GM18502 (cell line): ENCODE data around the gene ATP8B4.
"Not testable (repeated sequence)": the region's sequence is repeated elsewhere in the genome, so short reads cannot be mapped to it uniquely, and the experiment has no call there.

Source experiments
- ATAC-seq: cut with Tn5 transposase; IDR thresholded peaks from one replicate; pipeline ENCODE4 v1.9.1; 2021; ENCODE audit warnings: mild to moderate bottlenecking; ENCODE audit not compliant: unreplicated experiment, poor library complexity

ATP8B4 gene

DNA sequence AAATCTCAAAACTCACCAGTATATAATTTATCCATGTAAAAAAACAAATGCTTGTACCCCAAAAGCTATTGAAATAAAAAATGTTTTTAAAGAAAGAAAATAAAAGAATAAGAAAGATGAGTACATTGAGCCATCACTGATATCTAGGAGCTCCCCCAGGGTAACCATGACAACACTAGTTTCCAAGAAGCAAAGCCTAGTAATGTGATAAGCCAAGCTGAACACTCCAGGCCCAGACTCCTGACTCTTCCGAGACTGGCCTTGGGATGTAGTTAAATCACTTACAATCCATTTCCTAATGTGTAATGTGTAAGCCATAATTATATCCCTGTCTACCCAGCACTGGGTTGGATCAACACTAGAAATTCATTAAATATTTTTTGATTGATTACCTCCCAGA, 21.1 kb upstream of the ATP8B4 start:
- ATAC-seq = no peak

DNA sequence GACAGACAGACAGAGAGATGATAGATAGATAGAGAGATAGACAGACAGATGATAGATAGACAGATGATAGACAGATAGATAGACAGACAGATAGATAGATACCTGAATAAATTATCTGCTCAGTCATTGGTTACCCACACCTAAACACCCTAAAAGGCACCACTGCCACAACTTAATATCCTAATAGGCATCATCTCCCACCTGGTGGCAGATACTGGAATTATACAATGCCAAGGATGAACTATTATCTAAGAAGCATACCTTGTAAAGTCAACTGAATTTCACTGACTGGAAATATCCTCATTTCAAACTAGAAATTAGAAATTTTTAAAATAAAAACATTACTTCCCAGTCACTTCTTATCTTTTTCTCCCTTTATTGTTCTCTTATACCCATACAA, 19.4 kb upstream of the ATP8B4 start:
- no peak for ATAC-seq

DNA sequence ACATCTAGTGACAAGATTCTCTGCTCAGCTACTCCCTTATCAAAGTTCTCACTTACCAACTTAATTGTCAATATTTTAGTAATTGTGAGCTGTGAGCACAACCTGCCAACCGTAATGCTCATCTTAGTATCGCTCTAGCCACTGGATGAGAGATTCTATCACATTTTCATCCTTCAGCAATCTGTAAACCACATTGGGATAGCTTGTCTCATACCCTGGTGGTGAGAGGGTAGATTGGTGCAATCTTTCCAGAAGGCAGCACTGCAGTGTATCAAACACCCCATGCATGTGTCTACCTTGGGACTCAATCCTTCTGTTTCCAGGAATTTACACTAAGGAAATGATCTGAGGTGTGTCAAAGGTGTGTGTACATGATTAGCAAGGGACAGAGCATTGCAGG, 18.9 kb upstream of the ATP8B4 start:
- no peak for ATAC-seq

DNA sequence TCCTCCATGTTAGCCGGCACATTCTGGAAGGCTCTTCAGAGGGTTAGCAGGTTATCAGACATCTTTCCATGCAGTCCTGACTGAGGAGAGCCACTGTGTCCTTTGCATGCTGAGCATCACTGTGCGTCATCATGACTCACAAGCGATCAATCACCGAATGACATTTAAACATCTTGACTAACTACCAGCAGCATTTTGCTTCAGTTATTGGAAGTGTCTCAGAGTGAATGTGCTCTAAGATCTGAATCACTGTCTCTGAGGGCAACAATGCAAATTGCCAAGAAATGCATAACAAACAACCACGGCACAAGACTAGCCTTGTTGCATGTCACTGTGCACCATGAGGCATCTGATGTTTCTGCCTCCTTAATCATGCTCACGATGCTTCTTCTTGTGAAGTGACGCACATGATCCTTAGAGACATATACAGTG, 18.3 kb upstream of the ATP8B4 start:
- ATAC-seq = no peak

DNA sequence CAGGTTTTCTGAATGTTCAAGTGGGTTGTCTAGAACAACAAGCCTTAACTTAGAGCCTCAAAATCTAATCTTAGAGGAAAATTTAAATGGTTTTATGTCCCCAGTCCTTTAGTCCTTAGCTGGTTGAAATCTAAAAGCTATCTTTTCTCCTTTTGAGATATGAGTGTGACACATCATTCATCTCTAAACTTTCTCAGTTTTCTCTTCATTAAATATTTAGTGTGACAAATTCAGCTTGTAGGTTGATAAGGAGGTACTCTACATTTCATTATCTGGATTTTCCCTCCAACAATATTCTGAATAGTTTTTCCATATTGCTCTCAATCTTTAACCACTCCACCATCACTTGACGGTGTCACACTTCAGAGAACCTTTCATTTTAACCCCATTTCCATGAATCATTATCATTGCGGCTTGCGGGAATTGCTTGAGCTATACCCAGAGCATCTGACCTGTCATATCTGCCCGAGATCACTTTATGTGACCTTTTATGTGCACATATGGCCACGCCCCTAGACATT, 16.1 kb upstream of the ATP8B4 start:
- ATAC-seq = peak; percentile 66

DNA sequence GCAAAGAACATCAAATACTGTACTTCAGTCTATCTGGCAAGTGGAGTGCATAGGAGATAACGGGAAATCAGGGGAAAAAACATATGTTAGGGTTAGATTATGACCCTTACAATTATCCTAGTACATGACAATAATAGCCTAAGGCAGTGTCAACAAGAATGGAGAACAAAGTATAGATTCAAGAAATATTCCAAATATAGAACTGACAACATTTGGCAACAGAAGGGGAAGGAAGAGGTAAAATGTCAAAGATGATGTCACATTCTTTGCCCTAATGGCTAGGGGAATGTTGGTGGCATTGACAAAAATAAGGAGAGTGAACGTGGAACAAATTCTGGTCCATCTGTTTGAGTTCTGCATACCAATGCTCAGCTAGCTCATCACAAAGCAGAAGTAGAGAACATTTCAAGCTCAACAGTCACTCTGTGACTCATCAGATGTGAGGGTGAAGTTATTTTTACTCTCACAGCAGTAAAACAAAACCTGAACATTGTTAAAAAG, 15.5 kb upstream of the ATP8B4 start:
- ATAC-seq = peak; percentile 86

DNA sequence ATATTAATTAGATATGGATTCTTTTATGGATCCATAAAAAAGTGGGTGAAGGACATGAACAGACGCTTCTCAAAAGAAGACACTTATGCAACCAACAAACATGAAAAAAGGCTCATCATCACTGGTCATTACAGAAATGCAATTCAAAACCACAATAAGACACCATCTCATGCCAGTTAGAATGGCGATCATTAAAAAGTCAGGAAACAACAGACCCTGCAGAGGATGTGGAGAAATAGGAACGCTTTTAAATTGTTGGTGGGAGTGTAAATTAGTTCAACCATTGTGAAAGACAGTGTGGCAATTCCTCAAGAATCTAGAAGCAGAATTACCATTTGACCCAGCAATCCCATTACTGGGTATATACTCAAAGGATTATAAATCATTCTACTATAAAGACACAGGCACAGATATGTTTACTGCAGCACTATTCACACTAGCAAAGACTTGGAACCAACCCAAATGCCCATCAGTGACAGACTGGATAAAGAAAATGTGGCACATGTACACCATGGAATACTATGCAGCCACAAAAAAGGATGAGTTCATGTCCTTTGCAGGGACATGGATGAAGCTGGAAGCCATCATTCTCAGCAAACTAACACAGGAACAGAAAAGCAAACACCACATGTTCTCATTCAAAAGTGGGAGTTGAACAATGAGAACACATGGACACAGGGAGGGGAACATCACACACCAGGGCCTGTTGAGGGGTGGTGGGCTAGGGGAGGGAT, 13.4 kb upstream of the ATP8B4 start:
- not testable (repeated sequence) for ATAC-seq

DNA sequence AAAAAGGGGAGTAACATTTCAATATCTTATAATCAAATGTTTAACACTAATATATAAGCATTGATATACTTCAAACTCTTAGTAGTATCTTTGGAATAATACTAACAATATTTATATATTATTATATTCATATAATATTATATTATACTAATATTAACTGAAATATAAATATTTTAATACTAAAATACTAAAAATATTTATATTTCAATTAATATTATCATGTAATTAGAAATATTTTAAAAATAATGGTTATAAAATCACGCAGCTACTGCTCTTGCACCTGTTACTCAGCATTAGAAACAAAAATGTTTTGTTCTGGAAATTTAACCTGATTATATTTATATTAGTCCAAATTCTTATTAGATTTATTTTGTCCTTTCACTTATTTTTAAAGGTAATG, 12.6 kb upstream of the ATP8B4 start:
- ATAC-seq = no peak

DNA sequence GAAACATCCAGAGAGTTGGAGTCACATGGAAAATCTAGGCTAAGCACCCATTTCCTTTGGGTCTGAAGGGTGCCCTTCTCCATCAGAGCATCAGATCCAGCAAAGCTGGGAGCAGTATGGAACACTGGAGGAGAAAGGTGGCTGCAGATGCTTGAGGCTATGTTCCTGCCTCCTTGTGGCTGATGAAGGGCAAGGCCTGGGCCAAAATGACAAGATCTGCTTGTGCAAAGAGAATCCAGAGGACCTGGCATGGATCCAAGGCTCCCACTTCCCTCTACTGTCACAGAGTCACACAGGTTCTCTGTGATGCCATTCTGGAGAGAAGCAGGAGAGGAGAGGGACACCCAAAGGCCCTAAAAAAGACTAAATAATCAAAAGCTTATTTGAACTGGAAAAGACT, 9.2 kb upstream of the ATP8B4 start:
- no peak for ATAC-seq

DNA sequence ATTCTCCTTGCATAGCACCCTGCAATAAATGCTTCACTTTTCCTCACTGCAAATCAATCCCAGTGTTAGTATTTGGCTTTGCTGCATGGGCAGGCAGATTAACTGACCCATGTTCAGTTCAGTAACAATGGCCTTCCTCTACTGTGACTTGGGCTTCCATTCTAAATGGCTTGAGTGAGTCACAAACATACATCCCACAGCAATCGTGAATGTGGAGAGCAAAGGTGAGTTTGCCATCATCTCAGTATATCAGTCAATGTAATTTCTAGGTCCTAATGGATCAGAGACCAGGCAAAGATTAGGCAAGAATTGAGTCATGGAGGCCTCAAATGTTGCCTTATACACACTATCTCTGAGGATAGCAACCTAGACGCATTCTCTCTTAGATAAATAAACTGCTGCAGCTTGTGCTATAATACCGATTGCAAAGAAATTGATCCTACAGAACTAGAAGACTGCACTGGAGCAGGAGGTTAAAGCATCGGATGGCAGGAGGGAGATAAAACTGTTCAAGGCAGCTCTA, 8.3 kb upstream of the ATP8B4 start:
- ATAC-seq = no peak

DNA sequence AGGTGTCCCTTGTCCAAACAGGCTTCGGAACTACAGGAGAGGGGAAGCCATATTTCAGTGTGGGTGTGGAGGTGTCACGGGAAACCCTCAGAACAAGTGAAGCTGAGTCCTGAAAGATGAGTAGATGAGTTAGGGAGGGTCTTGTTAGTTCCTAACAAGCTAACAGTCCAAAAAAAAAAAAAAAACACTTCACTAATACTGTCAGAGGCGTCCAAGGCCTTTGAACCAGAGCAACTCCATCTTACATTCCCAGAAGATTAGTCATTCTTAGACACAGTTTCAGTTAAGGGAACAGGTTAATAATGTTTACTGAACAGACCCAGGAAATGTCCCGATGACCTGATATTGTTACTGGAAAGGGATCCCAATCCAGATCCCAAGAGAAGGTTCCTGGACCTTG, 7.0 kb upstream of the ATP8B4 start:
- no peak for ATAC-seq

DNA sequence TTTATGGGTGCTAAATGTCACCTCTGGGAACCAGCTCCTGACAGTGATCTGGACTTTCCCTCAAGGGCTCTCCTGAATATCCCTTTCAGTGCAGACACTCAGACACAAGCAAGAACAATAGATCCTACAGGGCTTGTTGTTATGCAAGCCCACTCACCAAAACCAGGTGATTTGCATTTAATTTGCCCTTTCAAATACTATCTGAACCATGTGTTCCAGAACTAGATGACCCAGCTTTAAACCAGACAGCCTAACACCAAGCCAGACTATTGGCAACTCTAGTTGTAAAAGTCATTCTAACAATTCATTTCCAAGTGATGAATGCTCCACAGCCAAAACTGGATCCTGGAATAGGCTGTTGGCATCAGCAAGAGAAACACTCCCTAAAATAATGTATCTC, 5.6 kb upstream of the ATP8B4 start:
- ATAC-seq = no peak

DNA sequence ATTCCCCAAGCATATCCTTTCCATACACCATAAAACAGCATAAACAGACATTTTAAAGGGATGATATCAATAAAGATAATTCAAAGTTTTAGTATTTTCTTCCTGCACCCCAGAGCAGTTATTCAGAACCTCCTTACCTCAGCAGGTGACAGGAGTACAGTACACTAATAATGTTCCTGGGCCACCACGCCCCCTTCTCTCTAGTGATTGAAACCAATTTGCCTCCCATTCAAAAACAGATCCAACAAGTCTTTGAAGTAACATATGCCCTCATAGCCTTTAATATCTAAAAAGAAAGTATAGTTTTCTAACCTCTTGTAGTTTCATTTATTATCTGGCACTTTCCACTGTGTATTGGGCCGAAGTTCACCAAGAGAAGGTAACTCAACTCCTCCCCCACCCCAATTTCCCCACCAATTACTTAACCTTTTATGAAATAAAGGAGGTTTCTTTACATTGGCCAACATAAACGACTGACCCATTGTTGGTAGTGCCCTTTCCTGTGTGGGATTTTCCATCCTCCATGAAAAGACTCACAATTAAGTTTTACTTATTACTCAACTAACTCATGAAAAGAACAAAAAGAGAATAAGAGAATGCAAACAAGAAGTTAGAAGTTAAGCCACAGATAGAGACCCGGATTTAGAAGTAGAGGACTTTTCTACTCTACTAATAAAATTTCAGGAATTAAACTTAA, 5.0 kb upstream of the ATP8B4 start:
- no peak for ATAC-seq

DNA sequence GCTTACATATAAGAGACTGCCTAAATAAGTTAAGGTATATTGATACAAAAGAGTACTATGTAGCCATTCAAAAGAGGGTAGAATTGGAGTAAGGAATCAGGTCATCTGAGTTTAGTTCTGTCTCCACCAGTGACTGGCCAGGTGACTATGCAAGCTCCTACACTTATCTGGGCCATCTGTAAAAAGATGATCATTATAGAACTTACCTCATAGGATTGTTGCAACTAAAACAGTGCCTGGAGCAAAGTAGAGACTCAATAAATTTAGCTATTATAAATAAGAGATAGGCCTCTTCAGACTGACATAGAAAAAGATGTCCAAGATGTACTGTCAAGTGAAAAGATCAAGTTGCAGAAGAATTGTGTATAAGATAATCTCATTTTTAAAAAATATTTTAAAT, 1.7 kb upstream of the ATP8B4 start:
- ATAC-seq = no peak

DNA sequence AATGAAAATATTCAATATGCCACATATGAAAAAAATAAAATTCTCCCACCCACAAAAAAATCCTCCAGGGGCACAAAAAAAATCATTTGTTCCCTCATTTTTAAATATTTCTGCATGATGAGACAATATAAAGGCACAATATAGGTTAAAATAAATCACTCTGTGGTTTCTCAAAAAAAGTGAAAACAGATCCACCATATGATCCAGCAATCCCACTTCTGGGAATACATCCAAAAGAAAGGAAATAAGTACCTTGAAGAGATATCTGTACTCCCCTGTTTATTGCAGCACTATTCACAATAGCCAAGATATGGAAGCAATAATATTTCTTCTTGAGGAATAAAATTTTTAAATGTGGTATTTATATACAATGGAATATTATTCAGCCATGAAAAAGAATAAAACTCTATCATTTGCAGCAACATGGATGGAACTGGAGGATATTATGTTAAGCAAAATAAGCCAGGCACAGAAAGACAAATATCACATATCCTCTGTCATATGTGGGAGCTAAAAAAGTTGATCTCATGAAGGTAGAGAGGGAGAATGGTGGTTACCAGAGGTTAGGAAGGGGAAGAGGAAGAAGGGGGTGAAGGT, 1.5 kb downstream of the ATP8B4 start:
- ATAC-seq = no peak

DNA sequence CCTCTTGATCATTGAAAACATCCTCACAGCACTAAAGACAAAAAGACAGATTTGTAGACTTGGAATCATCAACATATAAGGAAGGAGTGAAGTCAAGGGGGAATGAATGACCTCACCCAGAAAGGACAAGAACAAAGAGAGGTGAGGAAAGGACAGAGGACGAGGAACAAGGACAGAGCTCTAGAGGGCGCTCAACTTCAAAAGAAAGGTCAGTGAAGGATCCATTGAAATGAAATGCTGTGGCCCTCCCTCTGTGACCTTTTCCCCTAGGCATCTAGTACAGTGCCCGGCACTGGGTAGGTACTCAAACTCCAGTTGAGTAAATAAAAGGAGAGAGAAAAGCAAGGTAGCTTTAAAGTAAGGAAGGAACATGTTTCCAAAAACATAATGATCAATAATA, 2.6 kb downstream of the ATP8B4 start:
- peak; percentile 66 for ATAC-seq

DNA sequence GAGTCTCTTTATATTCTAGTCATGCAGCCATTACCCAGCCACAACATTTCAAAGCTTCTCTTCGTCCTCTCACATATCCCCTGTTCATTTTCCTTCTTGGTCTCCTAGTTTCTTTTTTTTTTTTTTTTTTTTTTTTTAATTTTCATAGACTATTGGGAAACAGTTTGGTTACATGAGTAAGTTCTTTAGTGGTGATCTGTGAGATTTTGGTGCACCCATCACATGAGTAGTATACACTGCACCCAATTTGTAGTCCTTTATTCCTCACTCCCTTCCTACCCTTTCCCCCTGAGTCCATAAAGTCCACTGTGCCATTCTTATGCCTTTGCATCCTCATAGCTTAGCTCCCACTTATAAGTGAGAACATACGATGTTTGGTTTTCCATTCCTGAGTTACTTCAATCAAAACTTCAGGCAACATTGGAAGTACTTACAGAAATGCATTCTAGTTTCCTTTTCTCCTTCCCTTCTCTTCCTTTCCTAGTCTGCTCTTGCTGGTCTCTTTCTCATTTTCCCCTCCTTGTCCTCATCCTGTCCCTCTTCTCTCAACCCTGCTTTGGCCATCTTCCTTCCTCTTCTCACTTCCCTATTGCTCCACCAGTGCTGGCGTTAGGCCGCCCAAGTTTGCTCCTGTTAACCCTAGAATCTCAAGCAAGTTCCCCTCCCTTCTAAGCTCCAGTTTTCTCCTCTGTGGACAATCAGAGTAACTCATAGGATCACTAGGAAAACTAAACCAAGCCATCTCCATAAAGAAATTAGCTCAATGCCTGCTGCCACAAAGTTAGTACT, 4.8 kb downstream of the ATP8B4 start:
- ATAC-seq = no peak

DNA sequence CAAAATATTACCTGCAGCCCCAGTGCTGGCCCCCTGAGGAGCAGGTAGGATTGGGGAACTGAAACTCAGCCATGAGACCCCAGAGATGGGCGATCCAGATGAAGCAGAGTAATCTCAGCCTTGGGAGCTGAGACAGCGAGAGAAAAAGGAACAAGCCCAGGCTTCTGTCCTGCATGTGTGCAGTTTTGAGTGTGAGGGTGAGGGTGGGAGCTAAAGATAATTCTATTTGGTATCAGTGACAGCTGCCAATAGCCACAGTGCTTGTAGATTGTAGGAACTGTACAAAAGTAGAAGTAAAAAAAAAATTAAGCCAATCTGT, 5.9 kb downstream of the ATP8B4 start:
- ATAC-seq = no peak

DNA sequence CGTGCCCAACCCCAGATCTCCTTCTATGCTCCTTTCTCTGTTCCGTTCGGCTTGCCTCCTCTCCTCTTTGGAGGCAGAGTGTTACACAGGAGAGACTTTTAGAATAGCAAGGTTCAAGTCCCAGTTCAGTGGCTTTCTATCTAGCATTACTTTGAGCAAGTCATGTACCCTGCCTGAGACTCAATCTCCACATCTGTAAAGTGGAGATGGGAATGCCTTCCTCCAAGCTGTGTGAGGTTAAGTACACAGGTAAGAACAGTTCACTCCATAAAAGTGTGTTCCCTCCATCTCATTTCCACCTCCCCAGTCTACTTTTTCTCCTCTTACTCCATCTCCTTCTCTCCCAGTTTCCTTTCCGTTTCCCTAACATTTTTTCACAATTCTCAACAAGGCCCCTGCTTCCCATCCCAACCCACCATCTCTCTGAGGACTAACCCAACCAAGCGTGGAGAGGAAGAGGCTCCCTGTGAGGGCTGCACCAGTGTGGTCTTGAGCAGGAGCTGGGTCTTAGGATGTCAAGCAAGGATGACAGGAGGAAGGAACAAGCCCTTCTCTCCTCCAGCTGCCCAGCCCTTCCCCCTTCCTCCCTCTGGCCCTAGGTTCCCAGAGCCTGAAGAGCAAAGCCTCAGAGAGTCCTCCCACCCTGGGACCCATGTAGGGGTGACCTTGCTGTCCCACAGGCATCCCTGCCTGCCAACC, 6.4 kb downstream of the ATP8B4 start:
- ATAC-seq = no peak

DNA sequence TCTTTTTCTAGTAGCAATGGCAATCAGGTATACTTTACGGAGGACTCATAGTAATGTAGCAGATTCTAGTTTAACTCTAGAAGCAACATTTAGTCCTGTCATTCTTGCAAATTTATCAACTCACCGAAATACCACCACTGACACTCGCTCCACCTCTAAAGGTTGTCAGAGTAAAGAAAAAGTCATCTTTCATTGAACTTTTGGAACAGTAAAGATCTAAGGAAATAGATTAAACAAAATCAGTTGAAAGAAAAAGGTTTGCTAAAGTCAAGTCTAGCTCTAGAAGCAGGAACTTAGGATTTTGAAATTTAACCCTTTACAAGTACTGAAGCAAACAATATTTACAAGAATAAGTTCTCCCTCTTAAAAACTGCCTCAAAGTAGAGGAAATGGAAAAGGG, 8.7 kb downstream of the ATP8B4 start:
- no peak for ATAC-seq
